ENCODE measurements around the gene PEAK1. TPM values are rescaled to one million over a fixed set of nuclear protein-coding genes. Genes with fewer than 3 reads are reported as not detected.

Gene PEAK1
- total RNA-seq, 4 donors from 2014 or later, result 31.0 to 49.3 (median 35.0) TPM

GRCh38 chr15:77350792-77351191 lies 69.1 kb downstream of the PEAK1 start:
- 98 to 100% methylated on average over 1 of the region's 1 CpG for WGBS, 2 donors
- no peak for DNase-seq
- intact Hi-C loops (cut with DNase I), result no loop called here
- no peak overlapping the region for H3K27ac ChIP-seq
- no peaks in the 10 kb centered on the region for H3K9me3 ChIP-seq
- no peak for TF ChIP-seq POLR2A (IDR thresholded peaks at IDR 0.05)
- no peak for TF ChIP-seq CTCF (IDR thresholded peaks at IDR 0.05)
- H3K4me3 ChIP-seq (replicated peaks in 1 of 3), result no peak overlapping the region
- no peaks in the 10 kb centered on the region for H3K27me3 ChIP-seq
- H3K4me1 ChIP-seq, result no peaks in the 10 kb centered on the region
- no peaks in the 10 kb centered on the region for H3K36me3 ChIP-seq

- Histone ChIP-seq H3K36me3 (no peaks in the 10 kb centered on the region), H3K4me1 (no peaks in the 10 kb centered on the region), H3K27ac (no peak overlapping the region), H3K9me3 (no peaks in the 10 kb centered on the region), H3K27me3 (no peaks in the 10 kb centered on the region), H3K4me3 (replicated peaks in 1 of 3) (no peak overlapping the region)
- 92 to 93% methylated on average over 2 of the region's 2 CpGs for WGBS, 2 donors
- intact Hi-C loops (cut with DNase I), result no loop called here
- TF ChIP-seq CTCF (IDR thresholded peaks at IDR 0.05) (no peak), POLR2A (IDR thresholded peaks at IDR 0.05) (no peak)
- DNase-seq, result no peak
Observed at GRCh38 chr15:77349666-77350065, 70.2 kb downstream of the PEAK1 start.

- 97 to 98% methylated on average over 4 of the region's 4 CpGs for WGBS, 2 donors
- Histone ChIP-seq H3K4me3 (replicated peaks in 1 of 3) (no peak overlapping the region), H3K36me3 (no peaks in the 10 kb centered on the region), H3K4me1 (no peaks in the 10 kb centered on the region), H3K9me3 (no peaks in the 10 kb centered on the region), H3K27ac (no peak overlapping the region), H3K27me3 (no peaks in the 10 kb centered on the region)
- no peak for DNase-seq
- TF ChIP-seq CTCF (IDR thresholded peaks at IDR 0.05), result no peak
- TF ChIP-seq POLR2A (IDR thresholded peaks at IDR 0.05), result no peak
- intact Hi-C loops (cut with DNase I), result no loop called here
Observed at GRCh38 chr15:77348511-77348910, 71.4 kb downstream of the PEAK1 start.

GRCh38 chr15:77347197-77347596 lies 72.7 kb downstream of the PEAK1 start:
- Histone ChIP-seq H3K27me3 (no peaks in the 10 kb centered on the region), H3K4me3 (replicated peaks in 1 of 3) (no peak overlapping the region), H3K9me3 (no peaks in the 10 kb centered on the region), H3K4me1 (no peaks in the 10 kb centered on the region), H3K36me3 (no peaks in the 10 kb centered on the region), H3K27ac (no peak overlapping the region)
- intact Hi-C loops (cut with DNase I), result no loop called here
- no peak for DNase-seq
- TF ChIP-seq CTCF (IDR thresholded peaks at IDR 0.05) (no peak), POLR2A (IDR thresholded peaks at IDR 0.05) (no peak)
- 67 to 69% methylated on average over 4 of the region's 4 CpGs for WGBS, 2 donors

GRCh38 chr15:77346245-77347036 lies 73.5 kb downstream of the PEAK1 start:
- H3K36me3 ChIP-seq, result no peaks in the 10 kb centered on the region
- H3K4me3 ChIP-seq (replicated peaks in 1 of 3), result no peak overlapping the region
- DNase-seq, result no peak
- intact Hi-C loops (cut with DNase I), result no loop called here
- H3K4me1 ChIP-seq, result no peaks in the 10 kb centered on the region
- TF ChIP-seq POLR2A (IDR thresholded peaks at IDR 0.05), result no peak
- TF ChIP-seq CTCF (IDR thresholded peaks at IDR 0.05), result no peak
- H3K27me3 ChIP-seq, result no peaks in the 10 kb centered on the region
- no peak overlapping the region for H3K27ac ChIP-seq
- WGBS, 2 donors, result 92 to 94% methylated on average over 4 of the region's 4 CpGs
- no peaks in the 10 kb centered on the region for H3K9me3 ChIP-seq
